Activated CD8-positive, alpha-beta T cell treated with anti-CD3 and anti-CD28 coated beads, Interleukin-2, amount 10 ng/mL, durations not matched to agents 7 days and 5 days (primary cell): ENCODE measurements around the gene CPE. TPM values are rescaled to one million over a fixed set of nuclear protein-coding genes. Genes with fewer than 3 reads are reported as not detected.

Experiments used
- ATAC-seq: fragments of 150-1000 bp; cut with Tn5 transposase; one replicate; pipeline ENCODE4 v1.10.0; 2021; ENCODE audit warnings: moderate library complexity
- CTCF ChIA-PET: fragments of 350-600 bp; sonication (Branson Sonifier 250); formaldehyde crosslinking; loops from one replicate; lab custom pipeline; 2021; ENCODE audit warnings: antibody characterized with exemption; lab: Charles Lee
- POLR2A ChIA-PET: fragments of 350-600 bp; sonication (Branson Sonifier 250); formaldehyde crosslinking; loops from one replicate; lab custom pipeline; 2021; ENCODE audit warnings: antibody characterized with exemption; lab: Charles Lee
- DNase-seq: peaks from one replicate; pipeline ENCODE4 v3.0.0-alpha.2; 2020
- H3K27ac Mint-ChIP-seq: one replicate; pipeline ENCODE4 v1.8.0; 2021; ENCODE audit warnings: mild to moderate bottlenecking, mixed read lengths
- H3K27me3 Mint-ChIP-seq: one replicate; pipeline ENCODE4 v1.8.0; 2021; ENCODE audit warnings: low read depth, mixed read lengths
- H3K36me3 Mint-ChIP-seq: one replicate; pipeline ENCODE4 v1.8.0; 2021; ENCODE audit warnings: low read depth, mixed read lengths
- H3K4me1 Mint-ChIP-seq: one replicate; pipeline ENCODE4 v1.8.0; 2021; ENCODE audit warnings: low read depth, mixed read lengths
- H3K4me3 Mint-ChIP-seq: one replicate; pipeline ENCODE4 v1.8.0; 2021; ENCODE audit warnings: mild to moderate bottlenecking, mixed read lengths
- H3K9me3 Mint-ChIP-seq: one replicate; pipeline ENCODE4 v1.8.0; 2022; ENCODE audit warnings: mixed read lengths; ENCODE audit not compliant: insufficient read depth
- total RNA-seq, 2 experiments: library from RNA; stranded (reverse); gene quantifications; one replicate each; pipeline ENCODE4 v1.2.3, GENCODE V29; 2021

Gene CPE
- total RNA-seq, 2 experiments from 2014 or later, result not detected

DNA sequence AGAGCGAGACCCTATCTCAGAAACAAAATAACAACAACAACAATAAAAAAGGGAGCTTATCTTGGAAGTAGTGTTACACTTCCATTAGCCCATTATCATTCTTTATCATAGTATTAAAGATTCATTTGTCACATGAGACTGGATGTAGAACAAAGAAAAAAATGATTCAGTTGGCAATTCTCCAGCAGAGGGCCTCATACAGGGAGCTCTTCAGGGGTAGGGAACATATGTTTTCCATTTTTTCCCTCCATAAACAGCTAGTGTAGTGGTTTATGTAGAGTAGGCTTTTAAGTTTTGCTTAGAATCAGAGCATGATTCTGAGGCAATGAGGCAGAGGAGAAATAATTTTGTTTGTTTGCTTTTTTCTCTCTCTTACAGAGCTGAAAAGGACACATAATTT lies 5.8 kb downstream of the CPE start:
- no peak overlapping the region for H3K27ac Mint-ChIP-seq
- DNase-seq (no peak), ATAC-seq (no peak)
- no peaks in the 10 kb centered on the region for H3K4me1 Mint-ChIP-seq
- no peaks in the 10 kb centered on the region for H3K9me3 Mint-ChIP-seq
- ChIA-PET CTCF (no interaction called here), POLR2A (no interaction called here)
- no peaks in the 10 kb centered on the region for H3K36me3 Mint-ChIP-seq
- peaks cover 49% of the 10 kb centered on the region for H3K27me3 Mint-ChIP-seq
- H3K4me3 Mint-ChIP-seq, result no peak overlapping the region

DNA sequence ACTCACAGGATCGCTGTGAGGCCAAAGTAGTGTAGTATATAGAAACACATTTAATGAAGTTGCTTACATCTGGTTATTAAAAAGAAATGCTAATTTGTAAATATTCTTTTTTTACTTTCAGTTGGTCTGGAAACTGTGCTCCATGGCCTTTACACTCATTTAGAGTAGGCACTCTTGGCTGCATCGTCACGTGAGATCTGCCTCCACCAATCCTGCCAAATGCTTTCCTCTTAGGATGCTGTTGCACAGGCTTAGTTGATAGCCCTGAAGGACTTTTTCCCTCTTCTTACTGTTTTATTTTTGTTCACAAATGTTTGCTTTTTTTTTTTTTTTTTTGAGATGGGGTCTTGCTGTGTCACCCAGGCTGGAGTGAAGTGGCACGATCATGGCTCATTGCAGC lies 6.3 kb downstream of the CPE start:
- no peak overlapping the region for H3K27ac Mint-ChIP-seq
- ChIA-PET POLR2A (no interaction called here), CTCF (no interaction called here)
- no peaks in the 10 kb centered on the region for H3K9me3 Mint-ChIP-seq
- H3K4me1 Mint-ChIP-seq, result no peaks in the 10 kb centered on the region
- no peak for DNase-seq
- H3K27me3 Mint-ChIP-seq, result peaks cover 49% of the 10 kb centered on the region
- H3K36me3 Mint-ChIP-seq, result no peaks in the 10 kb centered on the region
- H3K4me3 Mint-ChIP-seq, result no peak overlapping the region
- no peak for ATAC-seq

DNA sequence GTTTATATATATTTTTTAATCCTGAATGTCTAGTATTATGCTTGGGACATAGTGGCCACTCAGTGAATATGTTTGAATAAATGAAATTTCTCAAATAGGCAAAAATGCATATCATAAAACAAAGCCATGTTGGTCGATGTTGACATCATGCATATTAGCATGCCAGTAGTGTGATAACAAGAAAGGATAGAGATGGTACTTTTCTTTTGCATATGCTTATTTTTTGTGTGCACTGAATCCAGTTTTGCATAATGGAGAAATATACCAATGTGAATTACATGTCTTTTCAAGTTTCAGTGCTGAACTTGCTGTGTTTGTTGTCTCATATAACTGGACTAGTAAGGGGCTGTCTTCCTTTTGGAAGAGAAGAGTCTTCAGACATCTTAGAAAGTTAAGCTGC lies 7.5 kb downstream of the CPE start:
- ATAC-seq (no peak), DNase-seq (no peak)
- Mint-ChIP-seq H3K9me3 (no peaks in the 10 kb centered on the region), H3K4me3 (no peak overlapping the region), H3K27me3 (peaks cover 51% of the 10 kb centered on the region), H3K4me1 (no peaks in the 10 kb centered on the region), H3K36me3 (no peaks in the 10 kb centered on the region), H3K27ac (no peak overlapping the region)
- ChIA-PET CTCF (interaction anchor here (1.0 kb wide), 1 partner anchor 21 kb away, joined by 3 read pairs; no protein-coding TSS in a partner anchor), POLR2A (interaction anchor here (0.7 kb wide), 1 partner anchor 11 kb away, joined by 3 read pairs; no protein-coding TSS in a partner anchor)

DNA sequence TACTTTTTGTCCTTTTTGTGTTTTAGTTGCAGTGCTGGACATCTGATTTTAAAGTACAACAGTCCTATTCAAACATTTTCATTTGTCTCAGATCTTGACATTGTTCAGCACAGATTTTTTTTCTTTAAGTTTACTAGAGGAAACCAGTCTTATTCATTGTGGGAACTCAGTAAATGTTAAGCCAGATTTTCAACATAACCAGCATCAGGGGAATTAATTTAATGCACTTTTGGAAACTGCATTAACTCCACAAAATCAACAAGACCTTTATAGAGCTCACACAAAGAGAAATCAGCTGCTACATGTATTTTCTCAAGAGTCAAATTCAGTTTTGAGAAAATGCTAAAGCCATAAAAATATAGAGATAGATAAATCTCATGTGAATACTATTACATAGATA lies 9.9 kb downstream of the CPE start:
- H3K9me3 Mint-ChIP-seq, result no peaks in the 10 kb centered on the region
- ATAC-seq (no peak), DNase-seq (no peak)
- H3K4me1 Mint-ChIP-seq, result no peaks in the 10 kb centered on the region
- ChIA-PET CTCF (no interaction called here), POLR2A (no interaction called here)
- no peaks in the 10 kb centered on the region for H3K36me3 Mint-ChIP-seq
- peaks cover 39% of the 10 kb centered on the region for H3K27me3 Mint-ChIP-seq
- H3K27ac Mint-ChIP-seq, result no peak overlapping the region
- no peak overlapping the region for H3K4me3 Mint-ChIP-seq

DNA sequence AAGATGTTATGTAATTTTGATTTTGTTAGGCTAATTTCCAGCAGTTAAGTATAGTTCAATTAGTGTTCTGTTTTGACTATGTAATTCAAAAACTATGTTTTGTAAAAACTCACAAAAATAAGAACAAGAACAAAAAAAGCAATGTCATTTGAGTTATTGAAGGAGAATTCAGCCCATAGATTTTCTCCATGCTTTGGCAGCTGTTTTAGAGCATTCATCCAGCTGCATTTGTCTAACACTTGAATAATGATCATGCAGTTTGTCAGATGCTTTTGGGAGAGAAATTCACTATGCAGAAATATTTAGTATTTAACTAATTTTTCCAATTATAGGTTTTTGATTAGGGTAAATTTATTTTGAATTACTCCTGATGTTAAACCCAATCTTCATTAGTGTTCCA lies 14.2 kb downstream of the CPE start:
- no peaks in the 10 kb centered on the region for H3K36me3 Mint-ChIP-seq
- H3K9me3 Mint-ChIP-seq, result no peaks in the 10 kb centered on the region
- peaks cover 23% of the 10 kb centered on the region for H3K27me3 Mint-ChIP-seq
- H3K4me3 Mint-ChIP-seq, result no peak overlapping the region
- ChIA-PET POLR2A (no interaction called here), CTCF (interaction anchor here (0.8 to 1.3 kb wide), 2 partner anchors 33 to 262 kb away, joined by 3 read pairs; no protein-coding TSS in a partner anchor)
- DNase-seq, result no peak
- no peak overlapping the region for H3K27ac Mint-ChIP-seq
- no peak for ATAC-seq
- H3K4me1 Mint-ChIP-seq, result no peaks in the 10 kb centered on the region

DNA sequence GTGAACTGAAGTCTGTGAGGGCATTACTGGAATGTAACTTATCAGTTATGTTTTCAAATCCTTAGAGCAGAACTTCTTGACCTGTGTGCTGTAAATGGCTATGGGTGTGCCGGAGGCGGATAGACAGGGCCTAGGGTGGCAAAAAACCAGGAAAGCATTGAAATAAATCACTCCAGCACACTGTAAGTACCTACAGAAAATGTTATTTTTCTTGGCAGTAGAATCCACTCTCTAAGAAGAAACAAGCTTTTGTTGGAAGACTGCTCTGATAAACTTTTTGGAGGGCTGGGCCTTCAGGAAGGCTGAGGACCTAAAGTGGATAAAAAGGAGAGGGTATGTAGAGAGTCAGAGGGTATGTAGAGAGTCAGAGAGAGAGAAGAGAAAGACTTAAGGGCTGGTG lies 14.9 kb downstream of the CPE start:
- Mint-ChIP-seq H3K27ac (no peak overlapping the region), H3K4me1 (no peaks in the 10 kb centered on the region), H3K36me3 (no peaks in the 10 kb centered on the region), H3K9me3 (no peaks in the 10 kb centered on the region), H3K4me3 (no peak overlapping the region), H3K27me3 (peaks cover 18% of the 10 kb centered on the region)
- CTCF ChIA-PET, result interaction anchor here (0.8 to 1.3 kb wide), 2 partner anchors 32 to 263 kb away, joined by 3 read pairs; no protein-coding TSS in a partner anchor
- POLR2A ChIA-PET, result no interaction called here
- DNase-seq, result no peak
- no peak for ATAC-seq

DNA sequence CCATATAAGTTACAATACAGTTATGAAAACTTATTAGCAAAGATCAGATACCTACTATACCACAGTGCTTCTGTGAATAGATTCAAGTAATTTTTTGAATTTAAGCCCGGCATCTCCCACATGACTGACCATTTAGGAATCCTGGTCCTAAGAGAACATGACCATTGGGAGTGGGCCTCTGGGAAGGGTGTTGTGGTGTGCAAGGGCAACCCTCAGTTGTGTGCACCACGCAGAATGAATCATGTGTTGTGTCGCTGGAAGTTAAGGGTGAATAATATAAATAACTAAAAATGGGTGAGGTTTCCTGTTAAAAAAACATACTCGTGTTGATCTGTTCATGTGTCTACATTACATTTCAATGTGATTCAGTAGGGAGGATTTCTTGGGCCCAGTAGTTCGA lies 15.5 kb downstream of the CPE start:
- Mint-ChIP-seq H3K27me3 (peaks cover 17% of the 10 kb centered on the region), H3K4me3 (no peak overlapping the region), H3K36me3 (no peaks in the 10 kb centered on the region), H3K9me3 (no peaks in the 10 kb centered on the region), H3K4me1 (no peaks in the 10 kb centered on the region), H3K27ac (no peak overlapping the region)
- ChIA-PET CTCF (no interaction called here), POLR2A (no interaction called here)
- ATAC-seq, result no peak
- no peak for DNase-seq

DNA sequence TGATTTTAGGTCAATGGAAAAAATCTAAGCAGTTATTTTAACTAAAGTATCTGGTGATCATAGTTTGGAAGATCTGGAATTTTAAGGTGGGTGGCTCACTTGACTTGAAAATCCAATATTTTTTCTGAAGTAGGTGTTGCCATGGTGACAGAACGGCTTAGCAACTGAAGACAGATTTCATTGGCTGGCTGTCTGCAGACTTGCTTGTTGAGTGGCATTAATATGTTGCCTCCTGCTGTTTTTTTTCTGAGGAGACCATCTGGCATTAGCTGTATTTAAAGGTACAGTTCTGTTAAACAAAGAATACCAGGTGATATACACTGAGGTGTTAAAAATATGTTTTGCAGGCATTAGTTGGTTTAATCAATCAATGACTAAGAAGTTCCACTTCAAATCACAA lies 19.8 kb downstream of the CPE start:
- H3K36me3 Mint-ChIP-seq, result no peaks in the 10 kb centered on the region
- ChIA-PET POLR2A (no interaction called here), CTCF (no interaction called here)
- H3K9me3 Mint-ChIP-seq, result no peaks in the 10 kb centered on the region
- no peaks in the 10 kb centered on the region for H3K4me1 Mint-ChIP-seq
- DNase-seq, result no peak
- H3K27me3 Mint-ChIP-seq, result peaks cover 17% of the 10 kb centered on the region
- H3K4me3 Mint-ChIP-seq, result no peak overlapping the region
- ATAC-seq, result no peak
- no peak overlapping the region for H3K27ac Mint-ChIP-seq

DNA sequence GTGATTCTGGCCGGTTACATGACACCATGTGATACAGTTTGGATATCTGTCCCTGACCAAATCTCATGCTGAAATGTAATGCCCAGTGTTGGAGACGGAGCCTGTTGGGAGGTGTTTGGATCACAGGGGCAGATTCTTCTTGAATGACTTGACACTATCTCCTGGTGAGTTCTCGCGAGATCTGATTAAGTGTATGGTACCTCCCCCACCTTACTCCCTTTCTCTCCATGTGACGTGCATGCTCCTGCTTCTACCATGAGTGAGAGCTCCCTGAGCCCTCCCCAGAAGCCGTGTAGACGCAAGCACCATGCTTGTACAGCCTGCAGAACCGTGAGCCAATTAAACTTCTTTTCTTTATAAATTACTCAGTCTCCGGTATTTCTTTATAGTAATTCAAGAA lies 23.6 kb downstream of the CPE start:
- no peak for ATAC-seq
- H3K4me1 Mint-ChIP-seq, result no peaks in the 10 kb centered on the region
- H3K27ac Mint-ChIP-seq, result no peak overlapping the region
- no peaks in the 10 kb centered on the region for H3K9me3 Mint-ChIP-seq
- H3K36me3 Mint-ChIP-seq, result no peaks in the 10 kb centered on the region
- H3K27me3 Mint-ChIP-seq, result peaks cover 22% of the 10 kb centered on the region
- no peak for DNase-seq
- CTCF ChIA-PET, result no interaction called here
- POLR2A ChIA-PET, result no interaction called here
- no peak overlapping the region for H3K4me3 Mint-ChIP-seq

DNA sequence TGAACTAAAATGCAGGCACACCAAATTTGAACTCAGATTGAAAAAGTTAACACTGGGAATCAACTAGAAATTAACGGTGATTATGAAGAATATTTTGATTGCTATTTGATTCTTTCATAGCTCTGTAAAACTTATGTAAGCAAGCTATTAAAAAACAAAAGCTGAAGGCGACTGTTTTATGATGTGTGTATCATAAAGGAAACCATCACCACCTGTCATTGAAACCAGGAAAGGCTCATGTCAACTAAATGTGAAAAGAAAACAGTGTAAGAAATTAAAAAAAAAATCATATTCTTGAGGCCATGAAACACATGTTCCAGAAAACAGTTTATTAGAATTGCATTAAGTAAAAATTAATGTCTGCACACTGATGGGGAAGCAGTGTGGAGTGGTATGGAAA lies 24.2 kb downstream of the CPE start:
- no peak overlapping the region for H3K4me3 Mint-ChIP-seq
- no peak overlapping the region for H3K27ac Mint-ChIP-seq
- H3K27me3 Mint-ChIP-seq, result peaks cover 22% of the 10 kb centered on the region
- no peaks in the 10 kb centered on the region for H3K36me3 Mint-ChIP-seq
- DNase-seq, result no peak
- no peaks in the 10 kb centered on the region for H3K4me1 Mint-ChIP-seq
- no peak for ATAC-seq
- no peaks in the 10 kb centered on the region for H3K9me3 Mint-ChIP-seq
- ChIA-PET POLR2A (no interaction called here), CTCF (no interaction called here)

DNA sequence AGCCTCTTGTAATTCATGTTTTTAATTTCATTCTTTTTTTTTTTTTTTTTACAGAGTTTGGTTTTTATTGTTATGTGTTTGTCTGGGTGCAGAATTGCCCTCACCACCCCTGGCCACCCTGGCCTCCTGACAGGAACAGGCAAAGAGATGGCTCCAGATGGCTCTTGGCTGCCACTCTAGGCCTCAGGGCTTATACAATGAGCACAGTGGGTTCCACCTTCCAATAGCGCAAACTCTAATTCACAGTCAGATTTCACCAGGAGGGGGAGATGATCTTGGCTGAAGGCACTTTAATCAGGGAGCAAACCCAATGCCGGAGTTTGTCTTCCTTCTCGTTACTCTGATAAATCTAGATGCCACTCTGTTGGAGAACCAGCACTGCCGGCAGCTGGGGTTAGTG lies 24.8 kb downstream of the CPE start:
- H3K9me3 Mint-ChIP-seq, result no peaks in the 10 kb centered on the region
- H3K4me1 Mint-ChIP-seq, result no peaks in the 10 kb centered on the region
- CTCF ChIA-PET, result no interaction called here
- ATAC-seq (no peak), DNase-seq (no peak)
- H3K4me3 Mint-ChIP-seq, result no peak overlapping the region
- POLR2A ChIA-PET, result no interaction called here
- H3K27ac Mint-ChIP-seq, result no peak overlapping the region
- peaks cover 22% of the 10 kb centered on the region for H3K27me3 Mint-ChIP-seq
- no peaks in the 10 kb centered on the region for H3K36me3 Mint-ChIP-seq

DNA sequence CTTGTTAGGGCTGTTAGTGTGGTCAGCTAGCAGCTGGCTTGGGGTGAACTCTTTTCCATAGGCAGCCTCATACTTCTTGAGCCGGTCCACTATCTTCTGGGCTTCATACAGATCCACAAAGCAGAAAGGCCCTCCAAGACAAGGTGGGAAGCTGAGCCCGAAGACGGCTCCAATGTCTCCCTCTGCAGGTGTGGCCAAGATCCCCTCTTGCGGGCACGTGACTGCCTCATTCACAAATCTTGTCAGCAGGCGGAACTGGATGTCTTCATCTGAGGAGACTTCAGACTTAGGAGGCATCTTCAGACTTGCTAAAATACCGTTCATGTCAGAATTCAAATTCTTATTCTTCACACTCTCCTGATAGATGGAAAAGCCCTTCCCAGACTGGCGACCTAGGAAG lies 25.3 kb downstream of the CPE start:
- Mint-ChIP-seq H3K27ac (no peak overlapping the region), H3K4me3 (no peak overlapping the region), H3K27me3 (peaks cover 25% of the 10 kb centered on the region), H3K4me1 (no peaks in the 10 kb centered on the region), H3K9me3 (no peaks in the 10 kb centered on the region), H3K36me3 (no peaks in the 10 kb centered on the region)
- CTCF ChIA-PET, result no interaction called here
- POLR2A ChIA-PET, result no interaction called here
- no peak for ATAC-seq
- no peak for DNase-seq

DNA sequence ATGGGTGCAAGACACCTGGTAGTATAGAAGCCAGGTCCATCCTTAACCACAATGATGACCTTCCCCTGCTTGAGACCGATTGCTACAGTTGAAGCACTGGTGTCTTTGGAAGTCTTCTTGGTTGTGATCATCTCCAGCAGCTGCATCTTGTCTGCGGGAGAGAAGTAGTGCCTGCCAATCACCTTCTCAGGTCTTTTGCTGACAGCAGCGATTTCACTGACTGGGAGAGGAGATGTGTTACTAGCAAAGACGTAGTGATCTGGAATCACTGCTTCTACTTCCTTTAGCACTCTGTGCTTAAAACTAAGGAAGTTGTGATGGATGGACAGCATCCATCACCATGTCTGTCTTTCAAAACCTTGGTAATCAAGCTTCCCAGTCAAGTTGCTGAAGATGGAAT lies 25.9 kb downstream of the CPE start:
- CTCF ChIA-PET, result no interaction called here

More for the DNA sequence above, 25.9 kb downstream of the CPE start:
- H3K27ac Mint-ChIP-seq, result no peak overlapping the region
- no peaks in the 10 kb centered on the region for H3K36me3 Mint-ChIP-seq
- no peak for DNase-seq
- no peaks in the 10 kb centered on the region for H3K4me1 Mint-ChIP-seq
- H3K9me3 Mint-ChIP-seq, result no peaks in the 10 kb centered on the region
- H3K27me3 Mint-ChIP-seq, result peaks cover 22% of the 10 kb centered on the region
- ATAC-seq, result no peak
- no peak overlapping the region for H3K4me3 Mint-ChIP-seq
- POLR2A ChIA-PET, result no interaction called here
